HEK293T (cell line): ENCODE data around the gene SYT9.

Source experiments
- BHLHE40 ChIP-seq: fragments of 450-650 bp; IDR thresholded peaks from 2 replicates; pipeline ENCODE4 v1.6.1; 2016; ENCODE audit warnings: mild to moderate bottlenecking, moderate library complexity, borderline replicate concordance
- ELF4 ChIP-seq: fragments of 450-650 bp; IDR thresholded peaks from 2 replicates; pipeline ENCODE4 v1.6.1; 2017; ENCODE audit warnings: antibody characterized with exemption
- FOXA1 ChIP-seq: fragments of 450-650 bp; IDR thresholded peaks from 2 replicates; pipeline ENCODE4 v1.6.1; 2016; ENCODE audit warnings: mild to moderate bottlenecking
- FOXK2 ChIP-seq: fragments of 450-650 bp; IDR thresholded peaks from 2 replicates; pipeline ENCODE4 v1.6.1; 2016; ENCODE audit warnings: mild to moderate bottlenecking
- FOXM1 ChIP-seq: fragments of 450-650 bp; IDR thresholded peaks from 2 replicates; pipeline ENCODE4 v1.6.1; 2017; ENCODE audit warnings: mild to moderate bottlenecking, borderline replicate concordance
- NFRKB ChIP-seq: fragments of 450-650 bp; IDR thresholded peaks from 2 replicates; pipeline ENCODE4 v1.6.1; 2016; ENCODE audit warnings: mild to moderate bottlenecking, moderate library complexity
- TARDBP ChIP-seq: fragments of 450-650 bp; IDR thresholded peaks from 2 replicates; pipeline ENCODE4 v1.6.1; 2016
- ZNF384 ChIP-seq: fragments of 450-650 bp; IDR thresholded peaks from 2 replicates; pipeline ENCODE4 v1.6.1; 2016
- TF ChIP-seq, protein P1 (sequence below): fragments of 450-650 bp; IDR thresholded peaks from 2 replicates; pipeline ENCODE4 v1.6.1; 2016

DNA sequence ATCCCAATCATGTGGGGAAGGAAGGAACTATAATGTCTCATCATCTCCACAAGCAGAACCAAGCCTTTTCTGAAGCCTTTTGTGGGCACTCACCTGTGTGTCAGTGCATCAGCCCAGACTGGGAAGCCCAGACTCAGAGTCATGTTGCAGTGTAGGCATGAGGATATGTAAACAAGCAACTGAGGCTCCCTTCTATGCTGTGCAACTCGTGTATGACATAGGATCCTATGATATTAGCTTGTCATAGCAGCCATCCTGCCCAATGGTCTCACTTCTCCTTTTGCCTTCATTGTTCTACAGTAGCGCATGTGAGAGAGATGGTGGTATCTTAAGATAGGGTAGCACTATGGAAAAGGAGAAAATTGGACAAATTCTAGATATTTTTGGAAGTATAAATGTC, 130.2 kb downstream of the SYT9 start:
- TF ChIP-seq TARDBP (no peak), NFRKB (no peak), FOXA1 (no peak), ELF4 (no peak), ZNF384 (no peak), FOXK2 (no peak), BHLHE40 (no peak), FOXM1 (no peak)
- TF ChIP-seq, protein P1, sequence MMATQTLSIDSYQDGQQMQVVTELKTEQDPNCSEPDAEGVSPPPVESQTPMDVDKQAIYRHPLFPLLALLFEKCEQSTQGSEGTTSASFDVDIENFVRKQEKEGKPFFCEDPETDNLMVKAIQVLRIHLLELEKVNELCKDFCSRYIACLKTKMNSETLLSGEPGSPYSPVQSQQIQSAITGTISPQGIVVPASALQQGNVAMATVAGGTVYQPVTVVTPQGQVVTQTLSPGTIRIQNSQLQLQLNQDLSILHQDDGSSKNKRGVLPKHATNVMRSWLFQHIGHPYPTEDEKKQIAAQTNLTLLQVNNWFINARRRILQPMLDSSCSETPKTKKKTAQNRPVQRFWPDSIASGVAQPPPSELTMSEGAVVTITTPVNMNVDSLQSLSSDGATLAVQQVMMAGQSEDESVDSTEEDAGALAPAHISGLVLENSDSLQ = no peak
